WI38 (cell line): ENCODE data around the gene IL1RN.

Source experiments
- H3K4me3 ChIP-seq: 2 replicates; pipeline ENCODE4 v1.5.1; 2011; ENCODE audit warnings: low read depth, mild to moderate bottlenecking, control low read depth, low read length
- CTCF ChIP-seq: IDR thresholded peaks from 2 replicates; pipeline ENCODE4 v1.5.1; 2012; ENCODE audit warnings: low read depth, mild to moderate bottlenecking, control low read depth, low read length

The IL1RN gene

GRCh38 chr2:113126845-113127645, at the start of gene IL1RN:
Gene IL1RN (plus strand): TSS chr2:113127598. CDS start chr2:113127625, 27 bp downstream.
- H3K4me3 ChIP-seq = no peak within 1 kb of the TSS
- TF ChIP-seq CTCF = no peak

- H3K4me3 ChIP-seq = no peak overlapping the region
- no peak for TF ChIP-seq CTCF
Observed at GRCh38 chr2:113077921-113078320, 49.5 kb upstream of the IL1RN start.

- no peak overlapping the region for H3K4me3 ChIP-seq
- TF ChIP-seq CTCF = no peak
Observed at GRCh38 chr2:113078350-113078839, 49.0 kb upstream of the IL1RN start.

GRCh38 chr2:113079131-113079530, 48.3 kb upstream of the IL1RN start:
- no peak for TF ChIP-seq CTCF
- no peak overlapping the region for H3K4me3 ChIP-seq

GRCh38 chr2:113080134-113080533, 47.3 kb upstream of the IL1RN start:
- H3K4me3 ChIP-seq = no peak overlapping the region

GRCh38 chr2:113081488-113082210, 45.7 kb upstream of the IL1RN start:
- no peak overlapping the region for H3K4me3 ChIP-seq
- no peak for TF ChIP-seq CTCF

More at GRCh38 chr2:113080134-113080533, 47.3 kb upstream of the IL1RN start:
- peak; percentile 71 for TF ChIP-seq CTCF

GRCh38 chr2:113083296-113083695, 44.1 kb upstream of the IL1RN start:
- no peak overlapping the region for H3K4me3 ChIP-seq
- TF ChIP-seq CTCF = no peak
